Left renal pelvis (tissue), 4 donors: Measurements from ENCODE around the gene NEK7. TPM values are rescaled to one million over a fixed set of nuclear protein-coding genes. Genes with fewer than 3 reads are reported as not detected.

Source experiments
- DNase-seq, 4 donors: peaks; one replicate each; pipeline ENCODE4 v3.0.0-alpha.2; 2013; ENCODE audit warnings: low read depth in 4 of 4, low spot score in 3 of 4
- polyA plus RNA-seq, 4 donors: library from polyadenylated mRNA; unstranded; fragments of 120-200 nt; gene quantifications; one replicate each; pipeline ENCODE4 v1.2.1, GENCODE V29; 2013; ENCODE audit not compliant: insufficient read length in 4 of 4

The NEK7 gene
- polyA plus RNA-seq, 4 donors: 46.0 to 69.8 (median 55.9) TPM

GRCh38 chr1:198246337-198246736 lies 89.5 kb downstream of the NEK7 start:
- DNase-seq: no peak

DNA sequence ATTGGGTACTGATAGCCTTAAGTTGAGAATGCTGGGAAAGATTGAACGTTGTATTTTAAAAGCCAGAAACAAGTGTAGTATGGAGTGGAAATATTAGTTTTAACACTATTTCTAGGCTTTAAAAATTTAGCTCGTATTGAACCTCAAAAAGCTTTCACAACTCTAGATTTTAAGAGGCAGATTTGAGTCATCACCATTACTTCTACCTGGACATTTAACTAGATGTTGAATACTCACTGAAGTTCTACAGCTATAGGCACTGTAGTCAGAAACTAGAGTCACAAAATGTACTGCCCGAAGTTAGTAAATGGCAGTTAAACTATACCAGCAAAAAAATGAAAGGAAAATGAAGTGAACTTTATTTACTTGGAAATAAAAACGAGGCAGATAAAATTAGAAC lies 96.5 kb downstream of the NEK7 start:
- DNase-seq: no peak

DNA sequence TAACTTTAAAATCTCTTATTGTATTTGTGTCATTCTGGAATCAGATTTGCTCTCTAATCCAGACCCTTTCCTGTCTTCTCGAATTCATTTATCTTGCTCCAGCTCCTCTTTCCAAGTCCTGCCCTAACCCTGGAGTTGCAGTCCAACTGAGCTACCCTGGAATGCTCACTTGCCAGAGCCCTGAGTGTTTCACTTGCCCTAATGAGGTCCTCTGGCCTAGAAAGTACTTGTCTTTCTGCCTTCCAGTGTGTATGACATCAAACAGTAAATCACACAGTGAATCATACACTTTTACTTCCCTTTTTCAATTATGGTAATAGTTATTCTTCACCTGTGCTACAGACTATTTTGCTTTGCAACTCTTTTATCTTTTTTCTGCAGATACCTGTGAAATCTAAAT lies 96.9 kb downstream of the NEK7 start:
- no peak for DNase-seq

- no peak for DNase-seq
Measured at GRCh38 chr1:198254521-198254920, 97.7 kb downstream of the NEK7 start.

GRCh38 chr1:198254948-198255347 lies 98.2 kb downstream of the NEK7 start:
- no peak for DNase-seq

GRCh38 chr1:198255784-198256183 lies 99.0 kb downstream of the NEK7 start:
- DNase-seq: no peak

DNA sequence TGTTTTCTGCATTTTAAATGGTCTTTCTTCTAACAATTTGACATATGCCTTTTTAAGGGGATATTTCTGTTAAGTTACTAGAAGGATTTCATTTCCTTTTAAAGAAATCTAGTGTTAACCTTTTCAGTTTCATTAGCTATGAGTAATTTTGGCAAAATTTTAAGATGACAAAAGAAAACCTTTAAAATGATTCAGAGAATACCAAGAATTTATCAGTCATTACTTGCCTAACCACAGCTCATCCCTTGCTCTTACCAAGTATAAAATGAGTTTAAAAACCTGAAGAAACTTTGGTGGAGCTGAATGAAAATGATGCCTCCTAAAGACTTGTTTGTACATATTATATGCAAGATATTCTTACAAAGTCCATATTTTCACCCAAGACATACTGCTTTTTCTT lies 101.7 kb downstream of the NEK7 start:
- no peak for DNase-seq

DNA sequence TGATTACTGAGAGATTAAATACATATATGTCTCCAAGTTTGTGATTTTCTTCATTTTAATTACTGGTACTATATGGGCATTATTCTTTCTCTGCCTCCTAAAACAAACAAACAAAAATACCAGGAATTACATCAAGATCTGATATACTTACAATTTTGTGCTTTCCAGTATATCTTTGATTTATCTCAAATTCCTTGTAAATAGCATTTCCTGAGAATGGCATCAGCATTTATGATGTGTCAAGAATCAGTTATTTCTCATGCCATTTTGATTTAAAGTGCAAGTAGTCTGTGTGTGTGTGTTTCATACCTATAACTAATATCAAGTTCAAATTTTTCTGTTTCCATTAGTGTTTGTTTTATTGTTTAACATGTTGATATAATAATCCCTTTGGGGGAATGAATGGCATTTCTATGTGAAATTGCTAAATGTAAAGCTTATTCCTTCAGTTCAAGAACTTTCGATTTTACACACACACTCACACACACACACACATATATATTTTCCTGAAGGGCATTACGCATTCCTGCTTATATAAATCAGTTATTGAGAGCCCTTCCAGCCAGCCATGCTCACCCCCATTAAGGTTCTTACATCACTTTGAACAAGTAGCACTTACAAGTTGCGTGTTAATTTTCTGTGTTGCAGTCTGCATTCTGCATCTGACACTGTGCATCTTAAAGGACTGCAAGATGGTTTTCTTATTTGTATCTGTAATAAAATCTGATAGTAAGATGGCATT lies 102.7 kb downstream of the NEK7 start:
- DNase-seq: no peak

- DNase-seq: no peak
Measured at GRCh38 chr1:198261886-198262285, 105.1 kb downstream of the NEK7 start.

DNA sequence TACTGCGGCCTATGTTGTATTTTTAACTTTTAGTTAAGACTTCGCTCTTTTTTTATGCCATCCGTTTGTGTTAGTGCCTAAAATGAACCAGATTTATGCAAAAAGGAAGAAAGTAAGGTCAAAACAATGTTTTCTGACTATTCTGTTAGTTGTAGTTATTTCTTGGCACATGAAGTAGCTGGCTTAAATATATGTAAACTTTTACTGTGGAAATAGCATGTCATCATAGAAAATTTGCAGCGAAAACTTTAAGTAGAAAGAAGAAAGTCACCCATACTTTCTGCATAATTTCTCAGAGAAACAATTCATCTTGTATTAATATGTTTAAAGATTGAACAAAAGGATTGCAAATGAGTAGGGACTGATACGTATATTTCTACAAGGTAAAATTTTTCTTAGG lies 106.4 kb downstream of the NEK7 start:
- DNase-seq: no peak

DNA sequence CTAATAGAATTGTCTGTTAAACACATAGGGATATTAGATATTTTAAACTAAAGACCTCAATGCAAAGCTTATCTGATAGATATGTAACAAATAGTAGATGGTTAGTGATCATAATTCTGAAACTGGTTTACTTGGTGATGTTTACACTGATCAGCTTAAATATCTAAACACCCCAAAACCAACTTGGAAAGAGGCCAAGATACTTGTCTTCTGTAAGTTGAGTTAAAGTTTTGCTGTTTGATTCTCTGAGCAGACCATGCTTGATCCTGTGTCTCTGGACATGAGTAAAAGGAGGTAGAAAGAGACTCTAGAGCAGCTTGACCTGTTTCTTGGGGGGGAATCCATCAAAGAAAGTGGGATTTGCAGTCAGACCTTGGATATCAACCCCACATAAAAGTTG lies 107.5 kb downstream of the NEK7 start:
- no peak for DNase-seq

- no peak for DNase-seq
Measured at GRCh38 chr1:198265073-198265661, 108.4 kb downstream of the NEK7 start.

GRCh38 chr1:198267056-198267455 lies 110.3 kb downstream of the NEK7 start:
- DNase-seq: no peak

DNA sequence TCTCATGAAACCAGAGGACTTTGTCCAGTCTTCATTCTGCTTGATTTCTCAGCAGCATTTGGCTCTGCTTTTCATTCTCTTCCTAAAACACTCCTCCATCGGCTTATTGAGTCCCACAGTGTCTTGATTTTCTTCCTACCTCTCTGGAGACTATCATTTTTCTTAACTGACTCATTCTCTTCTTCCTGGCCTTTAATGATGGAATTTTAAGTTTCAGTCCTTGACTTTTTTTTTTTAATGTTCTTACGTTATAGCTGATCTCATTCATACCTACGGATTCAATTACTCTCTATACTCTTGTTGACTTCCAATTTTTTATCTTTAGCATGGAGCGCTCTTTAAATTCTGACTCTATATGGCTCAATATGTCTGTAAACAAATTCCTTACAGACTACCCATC lies 111.1 kb downstream of the NEK7 start:
- DNase-seq: no peak

GRCh38 chr1:198268784-198269645 lies 112.2 kb downstream of the NEK7 start:
- DNase-seq: no peak

DNA sequence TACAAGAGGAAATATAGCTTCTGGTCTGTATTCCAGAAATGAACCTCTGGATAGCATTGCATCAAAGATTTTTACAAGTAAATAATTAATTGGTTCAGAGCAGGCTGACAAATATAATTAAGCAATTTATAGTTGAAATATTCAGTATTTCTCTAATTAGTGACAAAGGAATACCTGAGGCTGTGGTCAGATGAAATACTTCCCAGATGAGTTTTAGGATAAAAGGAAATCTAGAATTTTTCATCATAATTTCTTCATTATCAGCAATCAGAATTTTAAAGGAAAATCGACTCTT lies 112.8 kb downstream of the NEK7 start:
- no peak for DNase-seq

- no peak for DNase-seq
Measured at GRCh38 chr1:198270273-198270828, 113.6 kb downstream of the NEK7 start.

- DNase-seq: no peak
Measured at GRCh38 chr1:198271467-198271866, 114.7 kb downstream of the NEK7 start.

DNA sequence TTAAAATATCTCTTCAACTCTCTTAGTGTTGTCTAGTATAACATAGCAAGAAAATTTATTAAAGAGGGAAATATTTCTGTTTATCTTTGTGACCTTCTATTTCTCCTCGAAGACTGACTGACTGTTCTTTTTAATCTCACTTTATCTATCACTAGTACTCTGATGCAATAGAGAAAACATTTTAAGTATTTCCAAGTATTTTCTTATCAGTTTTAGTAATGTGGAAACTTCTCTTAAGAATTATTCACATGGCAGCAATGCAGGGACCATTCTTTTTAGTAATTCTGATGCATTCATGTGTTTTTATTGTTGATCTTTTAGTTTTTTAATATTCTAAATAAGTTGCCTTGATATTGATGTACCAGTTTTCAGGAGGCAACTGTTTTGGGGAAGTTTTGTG lies 115.7 kb downstream of the NEK7 start:
- no peak for DNase-seq

GRCh38 chr1:198273748-198274295 lies 117.0 kb downstream of the NEK7 start:
- no peak for DNase-seq

DNA sequence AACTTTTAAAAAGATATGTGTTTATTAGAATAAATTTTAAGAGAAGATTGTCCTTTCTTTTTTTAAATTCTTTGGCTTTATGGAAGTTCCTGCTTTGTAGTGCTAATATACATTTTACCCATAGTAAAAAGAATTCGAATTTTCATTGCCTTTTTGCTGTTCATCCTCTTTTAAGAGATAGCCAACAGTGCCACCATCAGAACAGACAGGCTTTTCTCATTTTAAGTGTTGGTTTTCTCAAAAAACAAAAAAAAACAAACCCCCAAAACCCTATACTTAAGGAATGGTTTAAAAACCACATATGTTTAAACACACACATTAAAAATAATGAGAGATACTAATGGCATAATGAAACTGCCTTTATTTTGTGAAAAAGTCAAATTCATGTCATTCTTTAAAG lies 118.8 kb downstream of the NEK7 start:
- DNase-seq: no peak
